K562 (cell line): Measurements from ENCODE around the gene TMPRSS9. TPM values are rescaled to one million over a fixed set of nuclear protein-coding genes. Genes with fewer than 3 reads are reported as not detected.

Experiments used
- ADNP ChIP-seq: fragments of 200-800 bp; sonication (Bioruptor generic); IDR thresholded peaks from 2 replicates; pipeline ENCODE4 v1.6.1; 2016; ENCODE audit warnings: missing genetic modification characterization, missing compliant biosample characterization
- BRD4 ChIP-seq: fragments of 200-600 bp; sonication (generic); IDR thresholded peaks from 2 replicates; pipeline ENCODE4 v1.6.1; 2017; ENCODE audit warnings: inconsistent platforms
- CBFA2T3 ChIP-seq: fragments of 450-650 bp; IDR thresholded peaks from 2 replicates; pipeline ENCODE4 v1.6.1; 2017
- CHD2 ChIP-seq: IDR thresholded peaks from 2 replicates; pipeline ENCODE4 v1.6.1; 2011; ENCODE audit warnings: low read depth, low read length
- FOXA3 ChIP-seq, 2 experiments: fragments of 450-650 bp in 1 of 2; sonication (generic) in 1 of 2; formaldehyde crosslinking; IDR thresholded peaks in 1 of 2; conservative IDR thresholded peaks in 1 of 2; 2 replicates each; pipeline versions ENCODE4 v1.4.0 to v1.8.0; 2020 to 2022; ENCODE audit warnings: mild to moderate bottlenecking in 2 of 2, missing genetic modification reagents in 1 of 2
- FOXM1 ChIP-seq, 2 experiments: fragments of 450-650 bp in 1 of 2; sonication (generic) in 1 of 2; formaldehyde crosslinking in 1 of 2; IDR thresholded peaks; 2 replicates each; pipeline versions ENCODE4 v1.6.1 to v1.9.0; 2017 to 2022; ENCODE audit warnings: low read depth in 2 of 2, mild to moderate bottlenecking in 2 of 2, missing genetic modification reagents in 1 of 2, moderate library complexity in 1 of 2
- KLF1 ChIP-seq: fragments of 450-650 bp; IDR thresholded peaks from 2 replicates; pipeline ENCODE4 v1.6.1; 2016; ENCODE audit warnings: missing genetic modification characterization, missing compliant biosample characterization
- LCOR ChIP-seq: sonication (generic); formaldehyde crosslinking; IDR thresholded peaks from 2 replicates; pipeline ENCODE4 v1.8.0; 2022; ENCODE audit warnings: mild to moderate bottlenecking, missing genetic modification reagents
- MAFK ChIP-seq: IDR thresholded peaks from 2 replicates; pipeline ENCODE4 v1.6.1; 2011; ENCODE audit warnings: low read length, improper control_type of control experiment
- MCM7 ChIP-seq, 2 experiments: fragments of 450-650 bp; IDR thresholded peaks; 2 replicates each; pipeline ENCODE4 v1.6.1; 2016 to 2018
- MED1 ChIP-seq: sonication (generic); formaldehyde crosslinking; IDR thresholded peaks from 2 replicates; pipeline ENCODE4 v1.8.1; 2023; ENCODE audit warnings: missing genetic modification reagents, borderline replicate concordance
- NFATC3 ChIP-seq: fragments of 450-650 bp; IDR thresholded peaks from 2 replicates; pipeline ENCODE4 v1.6.1; 2017; ENCODE audit warnings: mild to moderate bottlenecking
- PHB2 ChIP-seq: fragments of 450-650 bp; IDR thresholded peaks from 2 replicates; pipeline ENCODE4 v1.6.1; 2017; ENCODE audit warnings: low read depth
- PHTF2 ChIP-seq: fragments of 250-450 bp; sonication (Bioruptor Pico); IDR thresholded peaks from 2 replicates; pipeline ENCODE4 v1.5.0; 2021; ENCODE audit warnings: mild to moderate bottlenecking
- PML ChIP-seq: IDR thresholded peaks from 2 replicates; pipeline ENCODE4 v1.6.1; 2012; ENCODE audit warnings: low read length, inconsistent platforms
- POLR2H ChIP-seq: IDR thresholded peaks from 2 replicates; pipeline ENCODE4 v1.6.1; 2016; ENCODE audit warnings: missing genetic modification characterization, low read depth, mild to moderate bottlenecking, control low read depth, missing compliant biosample characterization, moderate library complexity
- POLR3A ChIP-seq: IDR thresholded peaks from 2 replicates; pipeline ENCODE4 v1.6.1; 2011; ENCODE audit warnings: borderline replicate concordance, mild to moderate bottlenecking, moderate library complexity; ENCODE audit not compliant: insufficient read length, insufficient read depth; ENCODE audit errors: extremely low read depth
- RBM15 ChIP-seq: fragments of 200-400 bp; formaldehyde crosslinking; IDR thresholded peaks from 2 replicates; pipeline ENCODE4 v1.6.1; 2018; ENCODE audit warnings: mild to moderate bottlenecking, low read length, moderate library complexity; ENCODE audit not compliant: insufficient read depth
- SRSF9 ChIP-seq: fragments of 200-400 bp; formaldehyde crosslinking; IDR thresholded peaks from 2 replicates; pipeline ENCODE4 v1.6.1; 2017; ENCODE audit warnings: low read depth, low read length, borderline replicate concordance
- TEAD4 ChIP-seq, 2 experiments: sonication (generic) in 1 of 2; formaldehyde crosslinking in 1 of 2; IDR thresholded peaks; 2 replicates each; pipeline versions ENCODE4 v1.6.1 to v1.8.0; 2012 to 2022; ENCODE audit warnings: borderline replicate concordance in 1 of 2, inconsistent platforms in 1 of 2, low read length in 1 of 2, mild to moderate bottlenecking in 1 of 2, missing genetic modification reagents in 1 of 2
- ZNF121 ChIP-seq: sonication (generic); formaldehyde crosslinking; conservative IDR thresholded peaks from 2 replicates; pipeline ENCODE4 v1.8.0; 2022; ENCODE audit warnings: missing genetic modification reagents
- ZNF134 ChIP-seq: fragments of 250-450 bp; sonication (Bioruptor Pico); conservative IDR thresholded peaks from 2 replicates; pipeline ENCODE4 v1.4.0; 2020
- ZNF143 ChIP-seq: sonication (generic); formaldehyde crosslinking; IDR thresholded peaks from 2 replicates; pipeline ENCODE4 v1.9.0; 2022; ENCODE audit warnings: mild to moderate bottlenecking, missing genetic modification reagents
- ZNF263 ChIP-seq: sonication (generic); formaldehyde crosslinking; IDR thresholded peaks from 2 replicates; pipeline ENCODE4 v1.8.0; 2022; ENCODE audit warnings: mild to moderate bottlenecking, missing genetic modification reagents, borderline replicate concordance
- ZNF408 ChIP-seq: fragments of 250-450 bp; sonication (Bioruptor Pico); IDR thresholded peaks from 2 replicates; pipeline ENCODE4 v1.4.0; 2020; ENCODE audit warnings: low read depth, mild to moderate bottlenecking, moderate library complexity
- ZNF57 ChIP-seq: fragments of 450-650 bp; formaldehyde crosslinking; IDR thresholded peaks from 2 replicates; pipeline ENCODE4 v1.4.0; 2020; ENCODE audit warnings: mild to moderate bottlenecking, moderate library complexity
- polyA plus RNA-seq, 8 experiments: library from polyadenylated mRNA; depleted of rRNA in 4 of 8; stranded (reverse) in 5 of 8; unstranded in 3 of 8; fragments of >200 nt; fragmentation: Nextera tagmentation in 2 of 8; fragmentation: Illumina TruSeq in 1 of 8; extraction: Ambion mirVana in 2 of 8; extraction: Trizol in 1 of 8; gene quantifications; 2 replicates each; pipeline versions ENCODE4 v1.2.1 to v1.2.3, GENCODE V29; 2011 to 2014; ENCODE audit warnings: inconsistent platforms in 1 of 8, missing spikeins in 1 of 8
- total RNA-seq, 7 experiments: library from RNA; depleted of rRNA in 6 of 7; stranded (reverse); fragments of >200 nt in 6 of 7; fragmentation: Illumina TruSeq in 2 of 7; extraction: Trizol in 2 of 7; gene quantifications; 2 replicates each; pipeline versions ENCODE4 v1.2.1 to v1.2.3, GENCODE V29; 2011 to 2021; ENCODE audit warnings: low replicate concordance in 1 of 7
- TF ChIP-seq, protein P1 (sequence below): IDR thresholded peaks from 2 replicates; pipeline ENCODE4 v1.6.1; 2016; ENCODE audit warnings: missing genetic modification characterization, missing compliant biosample characterization
- TF ChIP-seq, protein P2 (sequence below), 2 experiments: fragments of 450-650 bp; conservative IDR thresholded peaks; 2 replicates each; pipeline ENCODE4 v1.6.1; 2017; ENCODE audit warnings: mild to moderate bottlenecking in 2 of 2, moderate library complexity in 2 of 2

The TMPRSS9 gene
- total and polyA plus RNA-seq, 9 of the 15 experiments (the other 6 are each of a cell fraction or from before 2014, with no cell fraction given): 0.01 to 0.03 TPM; not detected in 7

DNA sequence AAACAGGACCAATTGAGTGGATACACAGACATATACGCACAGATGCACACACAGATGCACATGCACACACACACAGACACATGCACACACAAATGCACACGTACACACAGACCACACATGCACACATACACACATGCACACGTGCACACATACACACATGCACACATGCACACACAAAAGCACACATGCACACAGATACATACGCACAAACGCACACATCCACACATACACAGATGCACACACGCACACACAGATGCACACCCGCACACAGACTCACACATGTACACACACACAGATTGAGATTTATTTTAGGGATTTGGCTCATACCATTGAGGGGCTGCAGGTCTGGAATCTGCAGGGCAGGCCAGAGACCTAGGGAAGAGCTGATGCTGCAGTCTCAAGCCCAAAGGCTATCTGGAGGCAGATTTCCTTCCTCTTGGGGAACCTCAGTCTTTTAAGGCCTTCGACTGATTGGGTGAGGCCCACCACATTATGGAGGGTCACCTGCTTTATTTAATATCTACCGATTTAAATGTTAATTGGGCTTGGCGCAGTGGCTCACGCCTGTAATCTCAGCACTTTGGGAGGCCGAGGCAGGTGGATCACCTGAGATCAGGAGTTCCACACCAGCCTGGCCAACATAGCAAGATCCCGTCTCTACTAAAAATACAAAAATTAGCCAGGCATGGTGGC is 22.6 kb downstream of the TMPRSS9 start (continued):
- TF ChIP-seq BRD4: no peak
- no peak for TF ChIP-seq TEAD4 (IDR thresholded peaks at IDR 0.05; ENCODE audit: low read length)
- 0 out of 2 replicates have a peak, but pooled peaks have one; percentile 55 for TF ChIP-seq TEAD4 (CRISPR knock-in tag; IDR thresholded peaks at IDR 0.05; ENCODE audit: borderline replicate concordance)
- TF ChIP-seq, protein P1, sequence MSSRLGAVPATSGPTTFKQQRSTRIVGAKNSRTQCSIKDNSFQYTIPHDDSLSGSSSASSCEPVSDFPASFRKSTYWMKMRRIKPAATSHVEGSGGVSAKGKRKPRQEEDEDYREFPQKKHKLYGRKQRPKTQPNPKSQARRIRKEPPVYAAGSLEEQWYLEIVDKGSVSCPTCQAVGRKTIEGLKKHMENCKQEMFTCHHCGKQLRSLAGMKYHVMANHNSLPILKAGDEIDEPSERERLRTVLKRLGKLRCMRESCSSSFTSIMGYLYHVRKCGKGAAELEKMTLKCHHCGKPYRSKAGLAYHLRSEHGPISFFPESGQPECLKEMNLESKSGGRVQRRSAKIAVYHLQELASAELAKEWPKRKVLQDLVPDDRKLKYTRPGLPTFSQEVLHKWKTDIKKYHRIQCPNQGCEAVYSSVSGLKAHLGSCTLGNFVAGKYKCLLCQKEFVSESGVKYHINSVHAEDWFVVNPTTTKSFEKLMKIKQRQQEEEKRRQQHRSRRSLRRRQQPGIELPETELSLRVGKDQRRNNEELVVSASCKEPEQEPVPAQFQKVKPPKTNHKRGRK (tag): no peak
- no peak for TF ChIP-seq MED1
- no peak for TF ChIP-seq MCM7 (IDR thresholded peaks at IDR 0.05)
- no peak for TF ChIP-seq ZNF263 (CRISPR knock-in tag)
- TF ChIP-seq LCOR (CRISPR knock-in tag): no peak
- no peak for TF ChIP-seq POLR3A
- TF ChIP-seq, protein P2, sequence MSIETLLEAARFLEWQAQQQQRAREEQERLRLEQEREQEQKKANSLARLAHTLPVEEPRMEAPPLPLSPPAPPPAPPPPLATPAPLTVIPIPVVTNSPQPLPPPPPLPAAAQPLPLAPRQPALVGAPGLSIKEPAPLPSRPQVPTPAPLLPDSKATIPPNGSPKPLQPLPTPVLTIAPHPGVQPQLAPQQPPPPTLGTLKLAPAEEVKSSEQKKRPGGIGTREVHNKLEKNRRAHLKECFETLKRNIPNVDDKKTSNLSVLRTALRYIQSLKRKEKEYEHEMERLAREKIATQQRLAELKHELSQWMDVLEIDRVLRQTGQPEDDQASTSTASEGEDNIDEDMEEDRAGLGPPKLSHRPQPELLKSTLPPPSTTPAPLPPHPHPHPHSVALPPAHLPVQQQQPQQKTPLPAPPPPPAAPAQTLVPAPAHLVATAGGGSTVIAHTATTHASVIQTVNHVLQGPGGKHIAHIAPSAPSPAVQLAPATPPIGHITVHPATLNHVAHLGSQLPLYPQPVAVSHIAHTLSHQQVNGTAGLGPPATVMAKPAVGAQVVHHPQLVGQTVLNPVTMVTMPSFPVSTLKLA (conservative IDR thresholded peaks at IDR 0.05): no peak
- no peak for TF ChIP-seq SRSF9
- no peak for TF ChIP-seq MAFK
- TF ChIP-seq ADNP (tag): peak; percentile 38; the same call in 1 of the 2 replicates
- 0 out of 2 replicates have a peak, but pooled peaks have one; percentile 53 for TF ChIP-seq FOXM1 (IDR thresholded peaks at IDR 0.05; ENCODE audit: low read depth)
- TF ChIP-seq FOXM1 (CRISPR knock-in tag; IDR thresholded peaks at IDR 0.05; ENCODE audit: low read depth): no peak
- TF ChIP-seq CHD2: no peak
- no peak for TF ChIP-seq PHB2
- TF ChIP-seq PHTF2 (CRISPR knock-in tag): no peak
- no peak for TF ChIP-seq KLF1 (tag)
- TF ChIP-seq PML: no peak
- TF ChIP-seq ZNF121 (CRISPR knock-in tag): peak; percentile 100
- TF ChIP-seq ZNF143 (CRISPR knock-in tag): no peak
- TF ChIP-seq ZNF408 (CRISPR knock-in tag): no peak
- no peak for TF ChIP-seq RBM15
- TF ChIP-seq FOXA3 (CRISPR knock-in tag; conservative IDR thresholded peaks at IDR 0.05 in 1 of 2, IDR thresholded peaks at IDR 0.05 in 1 of 2): no peak
- TF ChIP-seq ZNF134 (CRISPR knock-in tag): peak; percentile 100
- no peak for TF ChIP-seq ZNF57 (CRISPR knock-in tag)
- TF ChIP-seq CBFA2T3: no peak
- no peak for TF ChIP-seq POLR2H (tag)
- TF ChIP-seq NFATC3: no peak
